Left lung (tissue), 10 donors: ENCODE results near the gene CYTH3. TPM values are rescaled to one million over a fixed set of nuclear protein-coding genes. Genes with fewer than 3 reads are reported as not detected.

Source experiments
- ATAC-seq: fragments of 200-7000 bp; cut with Tn5 transposase; one replicate; pipeline ENCODE4 v1.9.1; 2020; ENCODE audit warnings: moderate library complexity
- DNase-seq, 4 donors: peaks; one replicate each; pipeline ENCODE4 v3.0.0-alpha.2; 2013 to 2020
- H3K27ac ChIP-seq, 2 donors: fragments of 200-600 bp; sonication (generic) in 1 of 2; one replicate each; pipeline versions ENCODE4 v1.5.0 to v1.8.0; 2020 to 2021
- H3K27me3 ChIP-seq, 2 donors: fragments of 200-600 bp; sonication (generic) in 1 of 2; one replicate each; pipeline versions ENCODE4 v1.5.0 to v1.8.0; 2020 to 2021
- H3K36me3 ChIP-seq, 2 donors: fragments of 200-600 bp; sonication (generic) in 1 of 2; one replicate each; pipeline versions ENCODE4 v1.5.0 to v1.8.0; 2020 to 2021
- H3K4me1 ChIP-seq, 2 donors: fragments of 200-600 bp; one replicate each; pipeline ENCODE4 v1.8.0; 2021
- H3K4me3 ChIP-seq, 2 donors: fragments of 200-600 bp; sonication (generic) in 1 of 2; one replicate each; pipeline versions ENCODE4 v1.5.0 to v1.8.0; 2020 to 2021; ENCODE audit warnings: mild to moderate bottlenecking in 1 of 2
- H3K9me3 ChIP-seq, 2 donors: fragments of 200-600 bp; sonication (generic) in 1 of 2; one replicate each; pipeline versions ENCODE4 v1.5.0 to v1.8.0; 2020 to 2021
- CTCF ChIP-seq, 2 donors: fragments of 200-600 bp; sonication (generic) in 1 of 2; IDR thresholded peaks; one replicate each; pipeline versions ENCODE4 v1.5.0 to v1.8.0; 2021; ENCODE audit warnings: antibody characterized with exemption in 2 of 2
- intact Hi-C, 2 donors: fragments of 100-400 bp; cut with DNase I; formaldehyde crosslinking; loops; one replicate each; pipeline versions ENCODE4 v1.11.2 to v1.14.2; 2022
- polyA plus RNA-seq, 6 donors: library from polyadenylated mRNA; unstranded; fragments of 120-200 nt; gene quantifications; one replicate each; pipeline ENCODE4 v1.2.1, GENCODE V29; 2013; ENCODE audit not compliant: insufficient read length in 6 of 6
- total RNA-seq, 2 donors: library from RNA; stranded (reverse); fragmentation: NEBNext Ultra II Directional; extraction: Animal tissue kit (Norgen Biotek cat#: 25700); gene quantifications; one replicate each; pipeline ENCODE4 v1.2.1, GENCODE V29; 2021
- donor health status: DM: no; HTN: yes; CAD: no.
- donor health status: DM: no; HTN: no; CAD: no.

The CYTH3 gene
- total and polyA plus RNA-seq, 8 donors, result 20.7 to 29.8 (median 25.8) TPM

DNA sequence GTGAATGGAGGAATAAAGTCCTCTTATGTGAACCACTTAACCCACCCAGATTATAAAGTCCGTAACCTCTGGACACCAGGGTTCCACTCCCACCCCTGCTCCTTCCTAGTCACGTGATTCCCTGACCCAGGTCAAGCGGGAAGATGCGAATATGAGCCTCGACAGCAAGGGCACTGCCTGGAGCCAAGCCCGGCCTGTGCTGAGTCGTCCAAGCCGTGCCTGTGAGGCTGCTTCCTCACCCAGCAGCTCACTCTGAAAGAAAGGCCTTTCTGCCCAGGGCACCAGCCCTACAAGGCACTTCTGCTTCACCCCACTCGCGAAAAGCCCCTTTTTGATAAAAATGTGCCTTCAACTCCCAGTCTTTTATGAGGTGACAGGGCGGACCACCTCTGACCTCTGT, 85.8 kb downstream of the CYTH3 start:
- Histone ChIP-seq H3K4me3 (no peak overlapping the region), H3K4me1 (no peaks in the 10 kb centered on the region), H3K36me3 (peaks cover 0 to 32% of the 10 kb centered on the region in 2 donors), H3K27me3 (no peaks in the 10 kb centered on the region), H3K27ac (no peak overlapping the region), H3K9me3 (no peaks in the 10 kb centered on the region)
- ATAC-seq (no peak), DNase-seq (no peak)
- no peak for TF ChIP-seq CTCF (IDR thresholded peaks at IDR 0.05)
- intact Hi-C loops, result no loop called here

- intact Hi-C loops, result no loop called here
- Histone ChIP-seq H3K4me3 (no peak overlapping the region), H3K4me1 (peaks cover 6 to 9% of the 10 kb centered on the region in 2 donors), H3K27me3 (no peaks in the 10 kb centered on the region), H3K27ac (no peak overlapping the region), H3K36me3 (peaks cover 0 to 16% of the 10 kb centered on the region in 2 donors), H3K9me3 (no peaks in the 10 kb centered on the region)
- ATAC-seq (no peak), DNase-seq (no peak)
- no peak for TF ChIP-seq CTCF (IDR thresholded peaks at IDR 0.05)
Measured at GRCh38 chr7:6182993-6183392, 89.4 kb downstream of the CYTH3 start.

GRCh38 chr7:6181136-6181535, 91.3 kb downstream of the CYTH3 start:
- intact Hi-C loops, result no loop called here
- DNase-seq, result no peak
- ATAC-seq, result no peak
- Histone ChIP-seq H3K36me3 (peaks cover 0 to 14% of the 10 kb centered on the region in 2 donors), H3K4me1 (peaks cover 6 to 19% of the 10 kb centered on the region in 2 donors), H3K4me3 (no peak overlapping the region), H3K27me3 (no peaks in the 10 kb centered on the region), H3K9me3 (no peaks in the 10 kb centered on the region), H3K27ac (no peak overlapping the region)
- no peak for TF ChIP-seq CTCF (IDR thresholded peaks at IDR 0.05)

- ATAC-seq (no peak), DNase-seq (no peak)
- Histone ChIP-seq H3K36me3 (peaks cover 0 to 14% of the 10 kb centered on the region in 2 donors), H3K27me3 (no peaks in the 10 kb centered on the region), H3K9me3 (no peaks in the 10 kb centered on the region), H3K4me3 (no peak overlapping the region), H3K4me1 (peaks cover 11 to 27% of the 10 kb centered on the region in 2 donors), H3K27ac (no peak overlapping the region)
- TF ChIP-seq CTCF (IDR thresholded peaks at IDR 0.05), result no peak
- intact Hi-C loops, result no loop called here
Measured at GRCh38 chr7:6180344-6180725, 92.1 kb downstream of the CYTH3 start.

GRCh38 chr7:6179620-6180343, 92.6 kb downstream of the CYTH3 start:
- no peak overlapping the region for H3K4me3 ChIP-seq
- H3K9me3 ChIP-seq, result no peaks in the 10 kb centered on the region
- TF ChIP-seq CTCF (IDR thresholded peaks at IDR 0.05), result no peak
- ATAC-seq, result no peak
- intact Hi-C loops, result no loop called here
- peaks cover 11 to 30% of the 10 kb centered on the region in 2 donors for H3K4me1 ChIP-seq
- no peak for DNase-seq
- no peaks in the 10 kb centered on the region for H3K27me3 ChIP-seq
- H3K36me3 ChIP-seq, result peaks cover 0 to 14% of the 10 kb centered on the region in 2 donors
- no peak overlapping the region for H3K27ac ChIP-seq
